ENCODE results near the gene CDH18. TPM values are rescaled to one million over a fixed set of nuclear protein-coding genes. Genes with fewer than 3 reads are reported as not detected.

Gene CDH18
- total and polyA plus RNA-seq, 2 of the 4 experiments (the other 2 are of a cell fraction) = 0.24 to 1.1 TPM

DNA sequence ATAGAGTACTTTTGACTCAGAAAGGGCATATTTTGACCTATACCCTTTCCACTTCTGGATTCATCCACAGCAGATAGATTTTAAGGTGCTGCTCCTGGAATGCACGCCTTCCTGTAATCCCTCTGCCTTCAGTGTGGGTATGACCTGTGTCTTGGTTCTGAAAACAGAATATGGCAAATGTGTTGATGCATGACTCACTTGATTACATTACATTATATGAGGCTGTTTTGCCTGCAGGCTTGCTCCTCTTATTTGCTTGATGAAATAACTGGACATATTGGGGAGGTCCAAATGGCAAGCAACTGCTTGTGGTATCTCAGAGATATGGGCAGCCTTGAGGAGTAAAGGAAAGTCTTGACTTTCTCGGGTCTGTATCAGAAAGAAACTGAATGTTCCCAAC lies 468.6 kb downstream of the CDH18 start:
- no peak for TF ChIP-seq CEBPB (IDR thresholded peaks at IDR 0.05; ENCODE audit: low read depth, low read length)
- no peak for TF ChIP-seq POLR2A (IDR thresholded peaks at IDR 0.05; ENCODE audit: low read depth, low read length)
- no peak for TF ChIP-seq MXI1 (IDR thresholded peaks at IDR 0.05; ENCODE audit: borderline replicate concordance, low read depth, low read length)
- no peak for TF ChIP-seq MAFK (IDR thresholded peaks at IDR 0.05; ENCODE audit: low read depth, low read length)
- TF ChIP-seq BHLHE40 (IDR thresholded peaks at IDR 0.05; ENCODE audit: low read depth, low read length) = no peak
- no peak for TF ChIP-seq MAZ (IDR thresholded peaks at IDR 0.05; ENCODE audit: borderline replicate concordance, low read depth, low read length)
- TF ChIP-seq NFE2L2 (IDR thresholded peaks at IDR 0.05; ENCODE audit: low read depth, low read length) = no peak
- no peak for TF ChIP-seq CHD1 (IDR thresholded peaks at IDR 0.05; ENCODE audit: low read depth, low read length)
- no peak for TF ChIP-seq RCOR1 (IDR thresholded peaks at IDR 0.05; ENCODE audit: insufficient replicate concordance, low read length)
- no peak for TF ChIP-seq RFX5 (IDR thresholded peaks at IDR 0.05; ENCODE audit: low read depth, low read length)
- TF ChIP-seq, protein P1, sequence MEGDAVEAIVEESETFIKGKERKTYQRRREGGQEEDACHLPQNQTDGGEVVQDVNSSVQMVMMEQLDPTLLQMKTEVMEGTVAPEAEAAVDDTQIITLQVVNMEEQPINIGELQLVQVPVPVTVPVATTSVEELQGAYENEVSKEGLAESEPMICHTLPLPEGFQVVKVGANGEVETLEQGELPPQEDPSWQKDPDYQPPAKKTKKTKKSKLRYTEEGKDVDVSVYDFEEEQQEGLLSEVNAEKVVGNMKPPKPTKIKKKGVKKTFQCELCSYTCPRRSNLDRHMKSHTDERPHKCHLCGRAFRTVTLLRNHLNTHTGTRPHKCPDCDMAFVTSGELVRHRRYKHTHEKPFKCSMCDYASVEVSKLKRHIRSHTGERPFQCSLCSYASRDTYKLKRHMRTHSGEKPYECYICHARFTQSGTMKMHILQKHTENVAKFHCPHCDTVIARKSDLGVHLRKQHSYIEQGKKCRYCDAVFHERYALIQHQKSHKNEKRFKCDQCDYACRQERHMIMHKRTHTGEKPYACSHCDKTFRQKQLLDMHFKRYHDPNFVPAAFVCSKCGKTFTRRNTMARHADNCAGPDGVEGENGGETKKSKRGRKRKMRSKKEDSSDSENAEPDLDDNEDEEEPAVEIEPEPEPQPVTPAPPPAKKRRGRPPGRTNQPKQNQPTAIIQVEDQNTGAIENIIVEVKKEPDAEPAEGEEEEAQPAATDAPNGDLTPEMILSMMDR (conservative IDR thresholded peaks at IDR 0.05; ENCODE audit: low read depth, low read length) = no peak
- TF ChIP-seq, protein P2, sequence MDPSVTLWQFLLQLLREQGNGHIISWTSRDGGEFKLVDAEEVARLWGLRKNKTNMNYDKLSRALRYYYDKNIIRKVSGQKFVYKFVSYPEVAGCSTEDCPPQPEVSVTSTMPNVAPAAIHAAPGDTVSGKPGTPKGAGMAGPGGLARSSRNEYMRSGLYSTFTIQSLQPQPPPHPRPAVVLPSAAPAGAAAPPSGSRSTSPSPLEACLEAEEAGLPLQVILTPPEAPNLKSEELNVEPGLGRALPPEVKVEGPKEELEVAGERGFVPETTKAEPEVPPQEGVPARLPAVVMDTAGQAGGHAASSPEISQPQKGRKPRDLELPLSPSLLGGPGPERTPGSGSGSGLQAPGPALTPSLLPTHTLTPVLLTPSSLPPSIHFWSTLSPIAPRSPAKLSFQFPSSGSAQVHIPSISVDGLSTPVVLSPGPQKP (IDR thresholded peaks at IDR 0.05; ENCODE audit: borderline replicate concordance, low read depth, low read length) = no peak
- TF ChIP-seq, protein P3, sequence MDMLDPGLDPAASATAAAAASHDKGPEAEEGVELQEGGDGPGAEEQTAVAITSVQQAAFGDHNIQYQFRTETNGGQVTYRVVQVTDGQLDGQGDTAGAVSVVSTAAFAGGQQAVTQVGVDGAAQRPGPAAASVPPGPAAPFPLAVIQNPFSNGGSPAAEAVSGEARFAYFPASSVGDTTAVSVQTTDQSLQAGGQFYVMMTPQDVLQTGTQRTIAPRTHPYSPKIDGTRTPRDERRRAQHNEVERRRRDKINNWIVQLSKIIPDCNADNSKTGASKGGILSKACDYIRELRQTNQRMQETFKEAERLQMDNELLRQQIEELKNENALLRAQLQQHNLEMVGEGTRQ (IDR thresholded peaks at IDR 0.05; ENCODE audit: low read depth, low read length) = no peak
- TF ChIP-seq FOS (IDR thresholded peaks at IDR 0.05; ENCODE audit: low read depth, low read length) = no peak
- TF ChIP-seq SMC3 (IDR thresholded peaks at IDR 0.05; ENCODE audit: low read depth, low read length) = no peak
- TF ChIP-seq RAD21 (IDR thresholded peaks at IDR 0.05; ENCODE audit: low read length) = no peak
- no peak overlapping the region for H3K4me3 ChIP-seq (ENCODE audit: insufficient read depth, low read depth, low read length)
- BruUV-seq (replicated peaks) = no TSS peak
- no peak overlapping the region for H2AK5ac ChIP-seq (ENCODE audit: low read depth, low read length)
- ChIA-PET CTCF (no interaction called here), POLR2A (ENCODE audit: unreplicated experiment) (no interaction called here)
- dilution Hi-C loops (cut with HindIII; ENCODE audit: low sequenced_read_pairs, unreplicated experiment) = no loop called here
- H2AK9ac ChIP-seq (replicated peaks; ENCODE audit: low read depth, low read length, poor library complexity) = no peak overlapping the region
- H2BK20ac ChIP-seq (ENCODE audit: low read depth, low read length) = no peak overlapping the region
- H4K20me1 ChIP-seq (ENCODE audit: insufficient read depth, low read length) = no peaks in the 10 kb centered on the region
- no peak for ATAC-seq (ENCODE audit: low read depth)
- H3K4me1 ChIP-seq (ENCODE audit: control insufficient read depth, insufficient read depth, low read length) = no peaks in the 10 kb centered on the region
- no peaks in the 10 kb centered on the region; the same call in 1 of the 2 replicates for H3K9me3 ChIP-seq (ENCODE audit: control insufficient read depth, insufficient read depth, low read length)
- H3K56ac ChIP-seq (ENCODE audit: extremely low read depth, insufficient read depth, low read length) = no peak overlapping the region
- no peak overlapping the region for H4K91ac ChIP-seq (ENCODE audit: insufficient read depth, low read depth, low read length)
- H4K5ac ChIP-seq (ENCODE audit: low read depth, low read length) = no peak overlapping the region
- H3K4me2 ChIP-seq (ENCODE audit: low read depth, low read length) = no peak overlapping the region
- no peak overlapping the region for H3K14ac ChIP-seq (replicated peaks; ENCODE audit: low read depth, low read length)
- H2BK120ac ChIP-seq (ENCODE audit: low read depth, low read length) = no peak overlapping the region
- H3K9ac ChIP-seq (ENCODE audit: low read depth, low read length) = no peak overlapping the region
- H3K9me1 ChIP-seq (ENCODE audit: insufficient read depth, low read length) = no peaks in the 10 kb centered on the region
- DNase-seq = no peak
- no peak overlapping the region for H2BK15ac ChIP-seq (ENCODE audit: low read depth, low read length)
- H3K27ac ChIP-seq (ENCODE audit: insufficient read depth, low read length) = no peak overlapping the region
- intact Hi-C loops (cut with micrococcal nuclease) = no loop called here
- no peak overlapping the region for H2BK5ac ChIP-seq (ENCODE audit: low read depth, low read length, poor library complexity, severe bottlenecking)
- no peaks in the 10 kb centered on the region for H3K27me3 ChIP-seq (ENCODE audit: control insufficient read depth, insufficient read depth, low read length)
- 20% methylated on average over 1 of the region's 2 CpGs; no CpG with 5 or more reads in 1 of the 2 experiments for WGBS, 2 experiments (ENCODE audit: extremely low coverage in 2 of 2, insufficient read length in 1 of 2)
- H3K36me3 ChIP-seq (ENCODE audit: control insufficient read depth, insufficient read depth, low read length) = no peaks in the 10 kb centered on the region
- H4K8ac ChIP-seq (ENCODE audit: low read depth in 2 of 2, low read length in 2 of 2) = no peak overlapping the region
- no peaks in the 10 kb centered on the region for H3K79me1 ChIP-seq (ENCODE audit: low read depth in 1 of 2, low read length in 2 of 2)
- no peak overlapping the region for H3K4ac ChIP-seq (ENCODE audit: low read depth, low read length)
- no peak overlapping the region for H3K23ac ChIP-seq (ENCODE audit: low read depth, low read length)
- H2AFZ ChIP-seq (replicated peaks; ENCODE audit: low read length, poor library complexity) = no peak overlapping the region
- no peak overlapping the region for H3K18ac ChIP-seq (ENCODE audit: low read depth, low read length)
- in situ Hi-C loops (cut with MboI; ENCODE audit: low sequenced_read_pairs) = no loop called here
